ENCODE data around the gene RCOR2. TPM values are rescaled to one million over a fixed set of nuclear protein-coding genes. Genes with fewer than 3 reads are reported as not detected.
A peak's percentile ranks its signal among the peaks of the same experiment; 100 is the strongest.

RCOR2 gene
- total and polyA plus RNA-seq, 2 of the 4 experiments (the other 2 are of a cell fraction): 0.90 to 2.0 TPM

DNA sequence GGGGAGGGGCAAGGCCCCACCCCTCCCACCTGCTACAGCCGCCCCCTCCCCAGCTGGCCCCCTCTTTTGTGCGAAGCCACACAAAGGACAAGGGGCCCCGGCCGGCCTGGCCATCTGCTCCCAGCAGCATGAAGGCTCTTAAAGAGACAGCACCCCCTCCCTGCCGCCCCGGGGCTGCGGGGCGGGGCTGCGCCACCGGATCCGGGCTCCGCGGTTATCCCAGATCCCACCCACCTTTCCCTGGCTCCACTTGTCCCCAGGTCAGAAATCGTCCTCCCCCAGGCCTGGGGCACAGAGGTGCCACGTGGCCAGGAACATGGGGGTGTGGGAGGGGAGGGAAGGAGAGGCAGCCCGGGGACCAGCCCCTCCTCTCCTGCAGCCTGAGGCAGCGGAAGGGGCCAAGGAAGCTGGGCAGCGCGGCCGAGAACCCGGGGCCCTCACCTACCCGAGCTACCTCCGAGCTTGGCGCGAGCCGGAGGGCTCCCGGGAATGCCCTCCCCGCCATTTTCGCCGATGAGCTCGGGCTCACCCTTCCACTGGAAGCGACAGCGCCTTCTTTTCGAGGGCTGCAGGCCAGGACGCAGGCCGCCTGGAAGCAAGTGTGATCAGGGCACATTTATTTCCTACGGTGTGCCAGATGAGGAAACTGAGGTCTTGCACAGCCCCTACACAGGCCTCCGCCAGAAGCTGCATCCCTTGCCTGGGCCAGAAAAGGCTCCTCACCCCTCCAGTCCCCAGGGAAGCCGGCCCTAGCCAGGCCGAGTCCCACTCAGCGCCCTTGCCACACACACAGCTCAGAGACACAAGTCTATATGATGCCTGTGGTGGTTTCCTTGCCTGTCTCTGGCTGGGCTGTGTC lies 2.5 kb upstream of the RCOR2 start:
- Histone ChIP-seq H3K23ac (ENCODE audit: low read depth, low read length) (no peak overlapping the region), H3K4ac (ENCODE audit: low read depth, low read length) (peak overlapping the region; percentile 79), H3K27ac (ENCODE audit: insufficient read depth, low read length) (no peak overlapping the region), H2BK5ac (ENCODE audit: low read depth, low read length, poor library complexity, severe bottlenecking) (no peak overlapping the region), H2BK120ac (ENCODE audit: low read depth, low read length) (peak overlapping the region; percentile 74), H3K36me3 (ENCODE audit: control insufficient read depth, insufficient read depth, low read length) (no peaks in the 10 kb centered on the region), H3K9me1 (ENCODE audit: insufficient read depth, low read length) (peaks cover 6% of the 10 kb centered on the region), H3K9me3 (ENCODE audit: control insufficient read depth, insufficient read depth, low read length) (0 out of 2 replicates have a peak, but pooled peaks cover 2% of the 10 kb centered on the region), H2AK5ac (ENCODE audit: low read depth, low read length) (peak overlapping the region; percentile 70; the same call in 1 of the 2 replicates), H2BK20ac (ENCODE audit: low read depth, low read length) (no peak overlapping the region), H2AFZ (replicated peaks; ENCODE audit: low read length, poor library complexity) (peak overlapping the region; percentile 91), H4K5ac (ENCODE audit: low read depth, low read length) (peak overlapping the region; percentile 84), H3K27me3 (ENCODE audit: control insufficient read depth, insufficient read depth, low read length) (peaks cover 12% of the 10 kb centered on the region; the same call in 1 of the 2 replicates), H3K14ac (replicated peaks; ENCODE audit: low read depth, low read length) (peak overlapping the region; percentile 35; the same call in 1 of the 2 replicates), H3K4me1 (ENCODE audit: control insufficient read depth, insufficient read depth, low read length) (peaks cover 31% of the 10 kb centered on the region), H3K9ac (ENCODE audit: low read depth, low read length) (0 out of 2 replicates have a peak overlapping the region, but pooled peaks have one; percentile 29), H3K4me3 (ENCODE audit: insufficient read depth, low read depth, low read length) (no peak overlapping the region), H4K8ac (ENCODE audit: low read depth in 2 of 2, low read length in 2 of 2) (peak overlapping the region; percentile 83 to 87; a peak in 3 of 4 replicates), H4K20me1 (ENCODE audit: insufficient read depth, low read length) (no peaks in the 10 kb centered on the region), H3K18ac (ENCODE audit: low read depth, low read length) (no peak overlapping the region; the same call in 1 of the 2 replicates), H3K56ac (ENCODE audit: extremely low read depth, insufficient read depth, low read length) (no peak overlapping the region), H4K91ac (ENCODE audit: insufficient read depth, low read depth, low read length) (peak overlapping the region; percentile 46; the same call in 1 of the 2 replicates), H2AK9ac (replicated peaks; ENCODE audit: low read depth, low read length, poor library complexity) (peak overlapping the region; percentile 72), H3K4me2 (ENCODE audit: low read depth, low read length) (no peak overlapping the region), H2BK15ac (ENCODE audit: low read depth, low read length) (peak overlapping the region; percentile 34; the same call in 1 of the 3 replicates), H3K79me1 (ENCODE audit: low read depth in 1 of 2, low read length in 2 of 2) (peaks cover 0 to 4% of the 10 kb centered on the region in 2 experiments; a peak in 1 of 4 replicates)
- intact Hi-C loops (cut with micrococcal nuclease): no loop called here
- no TSS peak for BruUV-seq (replicated peaks)
- DNase-seq (no peak), ATAC-seq (ENCODE audit: low read depth) (no peak)
- ChIA-PET CTCF (interaction anchor here (0.6 kb wide), 1 partner anchor 18 kb away, joined by 3 read pairs; no protein-coding TSS in a partner anchor), POLR2A (ENCODE audit: unreplicated experiment) (no interaction called here)
- whole genome bisulfite sequencing, 2 experiments (ENCODE audit: extremely low coverage in 2 of 2, insufficient read length in 1 of 2): 39% methylated on average over 22 of the region's 41 CpGs; no CpG with 5 or more reads in 1 of the 2 experiments
- dilution Hi-C loops (cut with HindIII; ENCODE audit: low sequenced_read_pairs, unreplicated experiment): no loop called here
- in situ Hi-C loops (cut with MboI; ENCODE audit: low sequenced_read_pairs): no loop called here
- TF ChIP-seq RAD21 (IDR thresholded peaks at IDR 0.05; ENCODE audit: low read length) (no peak), CHD1 (IDR thresholded peaks at IDR 0.05; ENCODE audit: low read depth, low read length) (no peak), RCOR1 (IDR thresholded peaks at IDR 0.05; ENCODE audit: insufficient replicate concordance, low read length) (no peak), MXI1 (IDR thresholded peaks at IDR 0.05; ENCODE audit: borderline replicate concordance, low read depth, low read length) (no peak), NFE2L2 (IDR thresholded peaks at IDR 0.05; ENCODE audit: low read depth, low read length) (no peak), RFX5 (IDR thresholded peaks at IDR 0.05; ENCODE audit: low read depth, low read length) (no peak), CTCF (conservative IDR thresholded peaks at IDR 0.05; ENCODE audit: low read depth, low read length) (no peak), FOS (IDR thresholded peaks at IDR 0.05; ENCODE audit: low read depth, low read length) (no peak), MAFK (IDR thresholded peaks at IDR 0.05; ENCODE audit: low read depth, low read length) (no peak), BHLHE40 (IDR thresholded peaks at IDR 0.05; ENCODE audit: low read depth, low read length) (no peak), MAZ (IDR thresholded peaks at IDR 0.05; ENCODE audit: borderline replicate concordance, low read depth, low read length) (no peak)
- TF ChIP-seq, protein P1, sequence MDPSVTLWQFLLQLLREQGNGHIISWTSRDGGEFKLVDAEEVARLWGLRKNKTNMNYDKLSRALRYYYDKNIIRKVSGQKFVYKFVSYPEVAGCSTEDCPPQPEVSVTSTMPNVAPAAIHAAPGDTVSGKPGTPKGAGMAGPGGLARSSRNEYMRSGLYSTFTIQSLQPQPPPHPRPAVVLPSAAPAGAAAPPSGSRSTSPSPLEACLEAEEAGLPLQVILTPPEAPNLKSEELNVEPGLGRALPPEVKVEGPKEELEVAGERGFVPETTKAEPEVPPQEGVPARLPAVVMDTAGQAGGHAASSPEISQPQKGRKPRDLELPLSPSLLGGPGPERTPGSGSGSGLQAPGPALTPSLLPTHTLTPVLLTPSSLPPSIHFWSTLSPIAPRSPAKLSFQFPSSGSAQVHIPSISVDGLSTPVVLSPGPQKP (IDR thresholded peaks at IDR 0.05; ENCODE audit: borderline replicate concordance, low read depth, low read length): no peak
- TF ChIP-seq, protein P2, sequence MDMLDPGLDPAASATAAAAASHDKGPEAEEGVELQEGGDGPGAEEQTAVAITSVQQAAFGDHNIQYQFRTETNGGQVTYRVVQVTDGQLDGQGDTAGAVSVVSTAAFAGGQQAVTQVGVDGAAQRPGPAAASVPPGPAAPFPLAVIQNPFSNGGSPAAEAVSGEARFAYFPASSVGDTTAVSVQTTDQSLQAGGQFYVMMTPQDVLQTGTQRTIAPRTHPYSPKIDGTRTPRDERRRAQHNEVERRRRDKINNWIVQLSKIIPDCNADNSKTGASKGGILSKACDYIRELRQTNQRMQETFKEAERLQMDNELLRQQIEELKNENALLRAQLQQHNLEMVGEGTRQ (IDR thresholded peaks at IDR 0.05; ENCODE audit: low read depth, low read length): no peak
